Activated CD8-positive, alpha-beta T cell treated with anti-CD3 and anti-CD28 coated beads, Interleukin-2, amount 10 ng/mL, durations not matched to agents 7 days and 5 days (primary cell): ENCODE data around the gene LRRC4. TPM values are rescaled to one million over a fixed set of nuclear protein-coding genes. Genes with fewer than 3 reads are reported as not detected.

Experiments
- ATAC-seq: fragments of 150-1000 bp; cut with Tn5 transposase; one replicate; pipeline ENCODE4 v1.10.0; 2021; ENCODE audit warnings: moderate library complexity
- CTCF ChIA-PET: fragments of 350-600 bp; sonication (Branson Sonifier 250); formaldehyde crosslinking; loops from one replicate; lab custom pipeline; 2021; ENCODE audit warnings: antibody characterized with exemption; lab: Charles Lee
- POLR2A ChIA-PET: fragments of 350-600 bp; sonication (Branson Sonifier 250); formaldehyde crosslinking; loops from one replicate; lab custom pipeline; 2021; ENCODE audit warnings: antibody characterized with exemption; lab: Charles Lee
- DNase-seq: peaks from one replicate; pipeline ENCODE4 v3.0.0-alpha.2; 2020
- H3K27ac Mint-ChIP-seq: one replicate; pipeline ENCODE4 v1.8.0; 2021; ENCODE audit warnings: mild to moderate bottlenecking, mixed read lengths
- H3K27me3 Mint-ChIP-seq: one replicate; pipeline ENCODE4 v1.8.0; 2021; ENCODE audit warnings: low read depth, mixed read lengths
- H3K36me3 Mint-ChIP-seq: one replicate; pipeline ENCODE4 v1.8.0; 2021; ENCODE audit warnings: low read depth, mixed read lengths
- H3K4me1 Mint-ChIP-seq: one replicate; pipeline ENCODE4 v1.8.0; 2021; ENCODE audit warnings: low read depth, mixed read lengths
- H3K4me3 Mint-ChIP-seq: one replicate; pipeline ENCODE4 v1.8.0; 2021; ENCODE audit warnings: mild to moderate bottlenecking, mixed read lengths
- H3K9me3 Mint-ChIP-seq: one replicate; pipeline ENCODE4 v1.8.0; 2022; ENCODE audit warnings: mixed read lengths; ENCODE audit not compliant: insufficient read depth
- total RNA-seq, 2 experiments: library from RNA; stranded (reverse); gene quantifications; one replicate each; pipeline ENCODE4 v1.2.3, GENCODE V29; 2021

Gene LRRC4
- total RNA-seq, 2 experiments from 2014 or later, result 0.24 to 0.50 TPM

DNA sequence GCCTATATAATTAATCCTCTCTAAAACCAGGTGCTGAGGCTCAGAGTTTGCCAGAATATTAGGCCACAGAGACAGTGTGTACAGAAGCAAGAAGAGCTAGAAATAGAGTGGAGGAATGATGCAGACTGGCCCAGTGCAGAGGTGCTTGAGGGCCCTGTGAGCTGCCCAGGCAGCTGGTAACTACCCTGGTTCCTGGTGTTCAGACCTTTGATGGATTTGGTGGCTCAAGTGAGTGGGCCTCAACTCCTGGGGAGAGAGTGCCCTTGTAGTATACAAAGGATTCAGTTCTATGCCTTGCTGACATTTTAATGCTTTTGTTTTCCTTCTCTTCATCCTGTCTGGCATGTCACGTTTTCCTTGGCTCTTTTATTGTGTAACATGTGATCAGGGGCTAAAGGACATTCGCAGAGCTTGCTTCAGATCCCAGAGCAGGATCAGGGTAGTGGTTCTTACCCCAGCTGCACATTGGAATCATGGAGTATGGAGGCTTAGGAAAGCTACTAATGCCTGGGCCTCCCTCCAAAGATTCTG lies 20.0 kb downstream of the LRRC4 start:
- Mint-ChIP-seq H3K9me3 (no peaks in the 10 kb centered on the region), H3K27ac (peak overlapping the region; percentile 34), H3K27me3 (no peaks in the 10 kb centered on the region), H3K4me3 (no peak overlapping the region), H3K36me3 (peaks cover 4% of the 10 kb centered on the region), H3K4me1 (no peaks in the 10 kb centered on the region)
- DNase-seq (no peak), ATAC-seq (no peak)
- CTCF ChIA-PET, result no interaction called here
- POLR2A ChIA-PET, result interaction anchor here (1.1 kb wide), 1 partner anchor 101 kb away, joined by 4 read pairs; no protein-coding TSS in a partner anchor

DNA sequence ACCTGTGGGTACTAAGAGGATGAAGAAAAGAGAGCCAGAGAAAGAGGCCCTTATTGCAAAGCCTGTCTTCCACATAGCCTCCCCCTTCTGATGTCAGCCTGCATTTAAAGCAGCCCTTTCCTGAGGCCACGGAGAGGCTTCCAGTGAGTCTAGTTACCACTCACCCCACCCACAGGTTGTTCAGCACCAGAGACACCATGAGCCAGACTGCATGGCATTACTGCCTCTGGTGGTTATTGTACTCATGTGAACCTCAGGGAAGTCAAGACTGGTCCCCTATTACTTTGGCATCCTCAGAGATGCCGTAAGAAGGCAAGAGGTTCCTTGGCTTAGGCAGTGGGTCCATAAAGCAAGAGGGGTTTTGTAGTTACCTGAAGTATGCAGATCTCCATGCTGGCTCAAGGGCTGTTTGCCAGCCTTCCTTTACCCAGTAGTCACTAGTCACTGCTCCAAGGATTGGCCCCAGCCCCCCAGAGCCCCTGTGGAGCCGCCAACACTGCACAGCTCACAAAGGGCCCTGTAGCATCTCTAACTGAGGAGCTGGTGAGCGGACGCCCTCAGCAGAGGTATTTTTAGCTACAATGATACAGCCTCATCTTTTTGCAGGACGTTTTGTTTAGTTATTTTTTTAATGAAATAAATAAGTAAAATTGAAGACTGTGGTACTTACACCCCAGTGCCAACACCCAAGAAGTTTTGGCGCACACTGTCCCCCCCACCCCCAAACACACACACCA lies 20.7 kb downstream of the LRRC4 start:
- Mint-ChIP-seq H3K9me3 (no peaks in the 10 kb centered on the region), H3K27ac (no peak overlapping the region), H3K4me1 (no peaks in the 10 kb centered on the region), H3K4me3 (no peak overlapping the region), H3K36me3 (peaks cover 4% of the 10 kb centered on the region), H3K27me3 (no peaks in the 10 kb centered on the region)
- ATAC-seq (no peak), DNase-seq (no peak)
- ChIA-PET POLR2A (interaction anchor here (1.1 kb wide), 1 partner anchor 101 kb away, joined by 4 read pairs; no protein-coding TSS in a partner anchor), CTCF (no interaction called here)

DNA sequence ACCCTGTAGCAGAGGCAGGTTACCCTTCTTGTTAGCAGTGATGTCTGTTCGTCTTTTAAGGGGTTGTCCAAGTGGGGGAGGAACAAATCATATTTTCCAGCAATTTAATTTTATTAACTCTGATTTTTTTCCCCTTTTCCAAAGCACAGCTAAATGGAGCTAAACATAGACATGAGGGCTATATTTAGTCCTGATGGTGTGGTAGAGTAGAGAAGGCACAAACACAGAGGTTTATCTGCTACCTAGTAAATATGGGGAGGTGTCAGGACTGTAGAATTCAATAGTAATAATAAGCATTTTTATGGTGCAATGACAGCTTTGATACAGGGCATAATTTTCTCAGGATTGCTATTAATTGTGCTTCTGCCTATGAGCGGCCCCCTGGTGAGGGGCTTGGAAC lies 22.5 kb downstream of the LRRC4 start:
- ChIA-PET POLR2A (no interaction called here), CTCF (interaction anchor here (0.8 to 1.3 kb wide), 2 partner anchors 299 to 300 kb away, joined by 4 to 5 read pairs; no protein-coding TSS in a partner anchor)
- no peak overlapping the region for H3K4me3 Mint-ChIP-seq
- H3K4me1 Mint-ChIP-seq, result peaks cover 9% of the 10 kb centered on the region
- no peaks in the 10 kb centered on the region for H3K9me3 Mint-ChIP-seq
- no peak overlapping the region for H3K27ac Mint-ChIP-seq
- ATAC-seq (no peak), DNase-seq (no peak)
- no peaks in the 10 kb centered on the region for H3K27me3 Mint-ChIP-seq
- peaks cover 4% of the 10 kb centered on the region for H3K36me3 Mint-ChIP-seq

DNA sequence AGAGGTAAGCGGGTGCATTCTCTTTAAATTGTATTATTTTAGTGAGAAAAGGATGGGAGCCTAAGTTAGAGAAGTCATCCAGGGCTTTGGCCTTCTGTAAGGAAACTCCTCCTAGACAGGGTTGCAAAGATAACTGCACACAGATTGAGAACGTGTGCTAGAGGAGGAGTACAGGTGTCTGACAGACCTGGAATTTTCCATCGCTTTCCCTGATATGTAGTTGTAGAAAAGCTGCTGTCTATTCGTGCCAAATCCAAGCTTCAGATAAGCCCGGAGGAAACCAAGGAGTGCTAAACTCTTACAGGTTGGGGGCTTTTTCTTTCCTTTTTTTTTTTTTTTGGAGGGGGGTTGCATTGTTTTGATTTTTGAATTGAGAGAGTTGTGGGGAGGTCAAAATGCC lies 23.1 kb downstream of the LRRC4 start:
- no peak for ATAC-seq
- H3K27ac Mint-ChIP-seq, result no peak overlapping the region
- CTCF ChIA-PET, result interaction anchor here (1.3 kb wide), 1 partner anchor 300 kb away, joined by 5 read pairs; no protein-coding TSS in a partner anchor

DNA sequence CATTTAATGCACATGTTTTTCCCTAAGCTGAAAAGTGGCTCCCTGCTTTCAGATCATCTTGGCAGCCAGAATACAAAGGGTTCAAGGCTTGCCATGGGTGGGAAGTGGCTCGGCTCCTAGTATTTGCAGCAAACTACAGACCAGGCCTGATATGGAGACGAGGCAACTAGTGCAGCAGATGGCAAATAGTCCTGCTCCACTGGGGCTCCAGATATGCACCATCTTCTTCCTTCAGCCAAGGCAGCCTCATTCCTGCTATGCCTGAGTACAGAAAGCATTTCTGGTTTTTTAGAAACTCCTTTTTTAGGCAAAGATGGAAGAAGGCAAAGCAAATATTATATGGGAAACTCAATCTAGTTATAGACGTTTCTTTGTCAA lies 23.9 kb downstream of the LRRC4 start:
- CTCF ChIA-PET, result no interaction called here
- no peak overlapping the region for H3K27ac Mint-ChIP-seq
- no peaks in the 10 kb centered on the region for H3K9me3 Mint-ChIP-seq
- POLR2A ChIA-PET, result no interaction called here
- no peak overlapping the region for H3K4me3 Mint-ChIP-seq
- no peak for DNase-seq
- peaks cover 16% of the 10 kb centered on the region for H3K4me1 Mint-ChIP-seq
- ATAC-seq, result no peak
- no peaks in the 10 kb centered on the region for H3K27me3 Mint-ChIP-seq
- H3K36me3 Mint-ChIP-seq, result peaks cover 4% of the 10 kb centered on the region

More for the DNA sequence above, 23.1 kb downstream of the LRRC4 start:
- POLR2A ChIA-PET, result no interaction called here
- peaks cover 15% of the 10 kb centered on the region for H3K4me1 Mint-ChIP-seq
- no peak for DNase-seq
- H3K9me3 Mint-ChIP-seq, result no peaks in the 10 kb centered on the region
- no peak overlapping the region for H3K4me3 Mint-ChIP-seq
- H3K27me3 Mint-ChIP-seq, result no peaks in the 10 kb centered on the region
- peaks cover 4% of the 10 kb centered on the region for H3K36me3 Mint-ChIP-seq

DNA sequence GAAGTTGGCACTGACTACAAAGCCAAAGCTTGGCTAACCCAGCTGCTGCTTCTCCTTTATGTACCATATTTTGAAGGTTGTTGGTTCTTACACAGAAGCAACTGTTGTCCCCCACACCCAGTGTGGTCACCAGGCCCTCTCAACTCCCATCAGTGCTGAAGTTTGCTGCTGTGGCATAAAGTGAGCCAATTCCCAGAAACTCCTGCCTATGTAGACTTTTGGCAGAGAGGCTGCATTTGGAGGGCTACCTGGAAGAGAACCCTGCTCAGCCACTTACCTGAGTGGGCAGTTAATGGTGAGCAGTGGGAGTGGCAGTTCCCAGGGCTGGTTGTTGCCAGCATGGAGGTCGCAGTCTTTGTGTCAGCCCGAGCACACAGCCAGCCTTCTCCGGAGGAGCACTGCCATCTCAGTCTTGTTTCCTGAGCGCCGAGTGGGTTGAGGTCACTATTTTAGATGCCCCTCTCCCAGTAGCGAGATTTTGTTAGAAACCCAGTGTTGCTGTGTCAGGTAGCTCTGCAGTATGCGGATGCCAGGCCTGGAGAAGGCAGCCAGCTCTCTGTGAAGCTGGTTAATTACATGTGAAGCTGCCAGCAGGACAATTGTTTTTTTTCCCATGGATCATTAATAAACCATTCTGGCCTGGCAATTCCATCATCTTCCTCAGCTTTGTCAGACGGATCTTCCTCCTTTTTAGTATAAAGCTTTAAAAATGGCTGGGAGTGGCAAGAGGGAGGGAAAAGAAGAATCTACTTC lies 24.5 kb downstream of the LRRC4 start:
- ChIA-PET CTCF (interaction anchor here (0.8 kb wide), 1 partner anchor 57 kb away, joined by 3 read pairs; no protein-coding TSS in a partner anchor), POLR2A (no interaction called here)
- no peak for DNase-seq
- Mint-ChIP-seq H3K9me3 (no peaks in the 10 kb centered on the region), H3K27me3 (no peaks in the 10 kb centered on the region), H3K27ac (no peak overlapping the region), H3K4me3 (no peak overlapping the region), H3K4me1 (peaks cover 16% of the 10 kb centered on the region), H3K36me3 (peaks cover 6% of the 10 kb centered on the region)
- ATAC-seq, result no peak

DNA sequence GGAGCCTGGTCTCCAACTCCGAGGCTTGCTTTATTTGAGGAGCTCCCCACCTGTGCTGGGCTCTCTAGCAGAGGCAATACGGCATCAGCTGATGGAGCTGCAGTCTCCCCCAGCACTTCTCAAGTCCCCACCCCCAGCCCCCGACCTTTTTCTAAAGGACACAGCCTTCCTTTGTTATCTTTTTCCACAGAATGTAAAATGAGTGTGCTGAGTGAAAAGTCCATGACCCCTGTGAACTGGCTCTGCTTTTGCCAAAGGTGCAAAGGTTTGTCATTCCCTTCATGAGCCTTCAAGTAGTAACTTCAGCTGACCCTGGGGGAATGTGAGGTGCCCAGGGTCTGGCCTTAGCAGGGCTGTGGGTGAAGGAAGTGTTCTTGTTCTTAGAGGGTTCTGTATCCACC lies 25.5 kb downstream of the LRRC4 start:
- no peak overlapping the region for H3K4me3 Mint-ChIP-seq
- no peak for DNase-seq
- ATAC-seq, result no peak
- H3K27ac Mint-ChIP-seq, result no peak overlapping the region
- POLR2A ChIA-PET, result interaction anchor here (0.6 kb wide), 1 partner anchor 201 kb away, joined by 5 read pairs; no protein-coding TSS in a partner anchor
- H3K4me1 Mint-ChIP-seq, result peaks cover 16% of the 10 kb centered on the region
- peaks cover 6% of the 10 kb centered on the region for H3K36me3 Mint-ChIP-seq
- no peaks in the 10 kb centered on the region for H3K9me3 Mint-ChIP-seq
- no peaks in the 10 kb centered on the region for H3K27me3 Mint-ChIP-seq
- CTCF ChIA-PET, result interaction anchor here (0.8 to 1.5 kb wide), 2 partner anchors 25 to 56 kb away, joined by 3 to 4 read pairs; no protein-coding TSS in a partner anchor

DNA sequence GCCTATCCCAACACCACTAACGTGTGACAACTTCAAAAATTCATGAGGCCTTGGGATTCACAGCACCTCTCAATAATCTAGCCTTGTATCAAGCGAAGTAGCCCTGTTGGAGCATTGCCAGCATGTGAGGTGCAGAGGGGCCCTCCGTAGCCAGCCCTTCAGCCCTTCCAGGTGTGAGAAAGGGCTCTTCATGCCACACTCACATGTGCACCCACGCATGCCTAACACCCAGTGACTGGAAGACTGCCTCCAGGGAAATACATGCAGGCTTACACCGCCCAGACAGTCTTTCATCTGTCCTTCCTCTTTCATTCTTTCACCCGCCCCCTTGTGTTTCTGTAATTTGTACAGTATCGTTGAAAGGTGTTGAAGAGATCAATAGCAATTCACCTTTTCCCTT lies 26.1 kb downstream of the LRRC4 start:
- ChIA-PET CTCF (interaction anchor here (1.5 kb wide), 1 partner anchor 25 kb away, joined by 4 read pairs; no protein-coding TSS in a partner anchor), POLR2A (interaction anchor here (0.6 kb wide), 1 partner anchor 200 kb away, joined by 5 read pairs; no protein-coding TSS in a partner anchor)
- ATAC-seq (no peak), DNase-seq (no peak)
- Mint-ChIP-seq H3K4me1 (peaks cover 16% of the 10 kb centered on the region), H3K4me3 (no peak overlapping the region), H3K27me3 (no peaks in the 10 kb centered on the region), H3K27ac (no peak overlapping the region), H3K36me3 (peaks cover 7% of the 10 kb centered on the region), H3K9me3 (no peaks in the 10 kb centered on the region)

DNA sequence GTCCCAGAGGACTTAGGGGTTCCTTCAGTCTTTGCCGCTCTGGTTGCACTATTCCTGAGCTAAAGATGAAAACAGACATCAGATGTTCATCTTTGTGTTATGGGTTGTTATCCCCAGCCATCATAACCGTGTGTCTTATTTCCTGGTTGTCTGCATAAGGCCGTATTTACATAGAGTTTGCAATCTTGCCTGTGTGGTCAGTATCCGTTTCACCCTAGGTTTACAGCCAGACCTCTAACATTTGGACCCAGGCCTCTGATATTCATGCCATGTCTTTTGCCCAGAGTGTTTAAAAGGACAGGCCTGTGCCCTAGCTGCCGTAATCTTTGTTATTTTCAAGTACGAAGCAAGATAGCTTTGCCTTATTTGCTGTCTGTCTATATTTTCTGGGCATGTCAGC lies 26.6 kb downstream of the LRRC4 start:
- peaks cover 16% of the 10 kb centered on the region for H3K4me1 Mint-ChIP-seq
- CTCF ChIA-PET, result interaction anchor here (1.5 kb wide), 1 partner anchor 24 kb away, joined by 4 read pairs; no protein-coding TSS in a partner anchor
- DNase-seq, result no peak
- H3K27ac Mint-ChIP-seq, result no peak overlapping the region
- no peak overlapping the region for H3K4me3 Mint-ChIP-seq
- H3K9me3 Mint-ChIP-seq, result no peaks in the 10 kb centered on the region
- peaks cover 7% of the 10 kb centered on the region for H3K36me3 Mint-ChIP-seq
- no peak for ATAC-seq
- no peaks in the 10 kb centered on the region for H3K27me3 Mint-ChIP-seq
- POLR2A ChIA-PET, result no interaction called here

DNA sequence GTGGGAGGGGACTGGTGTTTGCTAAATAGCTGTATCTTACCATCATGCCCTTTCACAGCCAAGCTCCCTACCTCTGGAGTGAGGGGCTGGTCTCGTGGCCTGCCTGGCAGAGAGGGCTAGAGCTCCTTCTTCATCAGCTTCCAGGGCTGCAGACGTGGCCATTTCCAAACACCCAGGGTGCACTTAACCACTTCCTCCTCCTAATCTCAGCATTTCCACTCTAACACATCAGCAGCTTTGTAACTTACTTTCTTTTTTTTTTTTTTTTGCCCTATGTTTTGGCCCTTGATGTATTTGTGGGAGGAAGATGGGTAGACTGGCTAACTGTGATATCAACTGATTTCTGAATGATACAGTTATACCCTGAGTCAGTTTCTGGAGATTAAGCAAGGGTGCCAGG lies 27.4 kb downstream of the LRRC4 start:
- H3K27me3 Mint-ChIP-seq, result no peaks in the 10 kb centered on the region
- H3K4me1 Mint-ChIP-seq, result peaks cover 16% of the 10 kb centered on the region
- ChIA-PET POLR2A (no interaction called here), CTCF (no interaction called here)
- peaks cover 7% of the 10 kb centered on the region for H3K36me3 Mint-ChIP-seq
- ATAC-seq (peak; percentile 33), DNase-seq (no peak)
- H3K27ac Mint-ChIP-seq, result no peak overlapping the region
- no peaks in the 10 kb centered on the region for H3K9me3 Mint-ChIP-seq
- H3K4me3 Mint-ChIP-seq, result no peak overlapping the region

DNA sequence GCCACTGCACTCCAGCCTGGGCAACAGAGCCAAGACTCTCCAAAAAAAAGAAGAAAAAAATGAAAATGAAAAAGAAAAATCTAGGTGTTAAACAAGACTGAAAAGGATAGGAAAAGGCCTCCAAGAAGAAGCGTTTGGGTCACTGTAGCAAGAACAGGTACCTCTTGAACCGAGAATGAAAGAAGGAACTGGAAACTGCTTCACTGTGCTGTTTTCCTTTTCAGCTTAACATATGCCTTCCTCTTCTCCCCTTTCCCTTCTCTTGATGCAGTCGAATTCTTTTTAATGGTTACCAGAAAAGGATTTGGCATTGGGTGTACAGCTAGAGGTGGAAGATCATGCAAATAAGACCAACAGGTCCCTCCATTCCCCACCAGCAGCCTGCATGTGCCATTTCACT lies 28.1 kb downstream of the LRRC4 start:
- Mint-ChIP-seq H3K27ac (no peak overlapping the region), H3K9me3 (no peaks in the 10 kb centered on the region), H3K4me3 (no peak overlapping the region), H3K36me3 (peaks cover 7% of the 10 kb centered on the region), H3K4me1 (peaks cover 16% of the 10 kb centered on the region), H3K27me3 (no peaks in the 10 kb centered on the region)
- ChIA-PET POLR2A (no interaction called here), CTCF (interaction anchor here (0.7 kb wide), 1 partner anchor 148 kb away, joined by 4 read pairs; no protein-coding TSS in a partner anchor)
- DNase-seq (no peak), ATAC-seq (no peak)
